BLaER1 (cell line): ENCODE results near the gene C10orf95.

Source experiments
- H3K27ac ChIP-seq: shearing (Covaris generic); formaldehyde crosslinking; 2 replicates; pipeline ENCODE4 v1.8.1; 2022
- H3K27me3 ChIP-seq: shearing (Covaris generic); formaldehyde crosslinking; 2 replicates; pipeline ENCODE4 v1.8.1; 2022
- H3K36me3 ChIP-seq: shearing (Covaris generic); formaldehyde crosslinking; 2 replicates; pipeline ENCODE4 v1.8.1; 2022
- H3K4me1 ChIP-seq: shearing (Covaris generic); formaldehyde crosslinking; 2 replicates; pipeline ENCODE4 v1.8.1; 2022
- H3K4me2 ChIP-seq: shearing (Covaris generic); formaldehyde crosslinking; 2 replicates; pipeline ENCODE4 v1.8.1; 2022
- H3K4me3 ChIP-seq: shearing (Covaris generic); formaldehyde crosslinking; 2 replicates; pipeline ENCODE4 v1.8.1; 2022
- H3K9ac ChIP-seq: shearing (Covaris generic); formaldehyde crosslinking; 2 replicates; pipeline ENCODE4 v1.8.1; 2022
- H3K9me3 ChIP-seq: shearing (Covaris generic); formaldehyde crosslinking; 2 replicates; pipeline ENCODE4 v1.8.1; 2022
- H4K20me1 ChIP-seq: shearing (Covaris generic); formaldehyde crosslinking; 2 replicates; pipeline ENCODE4 v1.8.1; 2022
- Cebpa-rat ChIP-seq: shearing (Covaris generic); IDR thresholded peaks from 2 replicates; pipeline ENCODE4 v1.8.1; 2022

C10orf95 gene

DNA sequence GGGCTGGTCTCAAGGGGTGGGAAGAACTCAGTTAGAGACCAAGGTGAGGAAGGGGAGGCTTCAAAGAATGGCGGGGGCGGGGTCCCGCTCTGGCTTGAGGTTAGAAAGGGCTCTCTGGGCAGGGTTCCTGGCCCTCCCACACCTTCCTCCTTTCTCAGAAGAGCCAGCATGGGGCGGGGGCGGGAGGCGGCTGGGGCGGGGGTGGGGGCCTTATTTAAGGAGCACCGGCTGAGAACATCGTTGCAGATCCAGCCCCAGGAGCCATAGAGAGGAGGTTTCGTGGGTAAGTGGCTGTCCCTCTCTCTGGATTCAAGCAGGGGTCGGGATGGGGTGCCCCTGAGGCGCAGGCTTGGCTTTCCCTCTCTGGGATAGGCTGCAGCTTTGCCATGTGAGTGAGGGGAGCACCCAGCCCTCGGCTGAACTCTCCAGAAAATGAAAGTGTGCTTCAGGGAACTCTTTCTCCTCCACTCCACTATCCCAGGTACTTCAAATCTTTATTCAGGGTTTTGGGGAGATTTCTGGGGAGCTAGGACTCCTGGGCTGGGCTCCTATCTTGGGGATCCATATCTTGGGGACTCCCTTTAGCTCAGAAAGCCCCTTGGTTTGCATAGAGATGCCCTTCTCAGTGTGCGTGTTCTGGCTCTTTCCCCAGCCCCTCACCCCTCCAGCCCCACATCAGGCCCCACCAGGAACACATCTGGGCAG is 15.7 kb downstream of the C10orf95 start:
- Histone ChIP-seq H3K4me2 (peak overlapping the region; percentile 98), H3K27ac (peak overlapping the region; percentile 59), H3K4me3 (peak overlapping the region; percentile 59), H4K20me1 (no peaks in the 10 kb centered on the region), H3K36me3 (no peaks in the 10 kb centered on the region), H3K27me3 (peaks cover 28% of the 10 kb centered on the region), H3K9me3 (no peaks in the 10 kb centered on the region), H3K9ac (peak overlapping the region; percentile 75), H3K4me1 (peaks cover 72% of the 10 kb centered on the region)
- TF ChIP-seq Cebpa-rat: no peak

DNA sequence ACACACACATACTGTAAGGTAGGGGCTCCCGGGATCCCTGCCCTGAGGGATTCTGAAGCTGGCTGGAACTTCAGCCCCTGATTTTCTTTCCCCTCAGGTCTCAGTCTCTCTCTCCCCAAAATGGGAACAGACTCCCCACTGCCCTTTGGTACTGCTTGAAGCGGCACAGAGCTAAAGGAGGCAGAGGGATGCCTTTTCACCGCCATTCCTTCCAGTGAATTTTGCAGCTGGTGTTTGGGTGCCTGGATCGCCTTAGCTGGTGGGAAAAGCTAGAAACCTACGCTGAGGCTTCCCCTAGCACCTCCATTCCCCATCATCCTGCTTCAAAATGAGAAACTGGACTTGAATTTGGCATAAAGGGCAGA is 16.2 kb downstream of the C10orf95 start:
- Histone ChIP-seq H3K4me2 (peak overlapping the region; percentile 98), H3K27ac (peak overlapping the region; percentile 49; the same call in 1 of the 2 replicates), H3K4me1 (peaks cover 66% of the 10 kb centered on the region)

DNA sequence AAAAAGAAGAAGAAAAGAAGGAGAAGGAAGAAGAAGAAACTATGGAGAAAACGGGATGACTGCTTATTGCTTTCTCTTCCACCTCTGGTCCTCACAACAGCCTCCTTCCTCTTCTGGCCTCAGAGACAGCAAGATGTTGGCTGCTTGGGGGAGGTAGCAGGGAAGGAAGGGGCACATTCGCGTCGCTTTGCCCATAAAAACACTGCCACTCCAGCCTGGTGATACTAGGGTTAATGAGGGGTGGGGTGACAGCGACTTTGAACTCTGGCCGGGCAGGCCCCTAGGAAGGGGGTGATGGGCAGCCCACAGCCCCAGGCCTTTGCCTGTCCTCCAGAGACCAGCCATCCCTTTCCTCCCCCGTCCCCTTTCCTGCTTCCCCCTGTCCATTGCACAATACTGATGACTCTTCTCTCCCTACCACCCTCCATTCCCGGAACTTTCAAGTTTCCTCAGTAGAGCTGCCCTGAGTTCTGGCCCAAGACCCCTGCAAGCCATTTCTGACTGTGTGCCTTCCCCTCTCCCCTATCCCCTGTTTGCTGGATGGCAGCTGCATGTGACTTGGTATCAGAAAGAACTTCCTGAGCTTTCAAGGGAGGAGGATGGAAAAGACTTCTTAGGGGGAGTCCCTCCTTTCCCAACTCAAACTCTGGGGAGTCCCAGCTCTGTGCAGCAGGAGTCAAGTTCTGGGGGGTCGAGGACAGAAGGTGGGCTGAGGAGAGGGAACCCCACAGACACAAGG is 16.8 kb downstream of the C10orf95 start:
- peak overlapping the region; percentile 49; the same call in 1 of the 2 replicates for H3K27ac ChIP-seq
- H4K20me1 ChIP-seq: no peaks in the 10 kb centered on the region
- peaks cover 2% of the 10 kb centered on the region for H3K36me3 ChIP-seq
- H3K4me1 ChIP-seq: peaks cover 61% of the 10 kb centered on the region
- no peak overlapping the region for H3K9ac ChIP-seq
- H3K27me3 ChIP-seq: peaks cover 28% of the 10 kb centered on the region
- H3K9me3 ChIP-seq: no peaks in the 10 kb centered on the region
- 0 out of 2 replicates have a peak overlapping the region, but pooled peaks have one; percentile 41 for H3K4me3 ChIP-seq
- TF ChIP-seq Cebpa-rat: no peak
- H3K4me2 ChIP-seq: peak overlapping the region; percentile 98

More for the DNA sequence above, 16.2 kb downstream of the C10orf95 start:
- H3K9ac ChIP-seq: peak overlapping the region; percentile 58; the same call in 1 of the 2 replicates
- no peaks in the 10 kb centered on the region for H4K20me1 ChIP-seq
- H3K36me3 ChIP-seq: no peaks in the 10 kb centered on the region
- H3K9me3 ChIP-seq: no peaks in the 10 kb centered on the region
- H3K4me3 ChIP-seq: peak overlapping the region; percentile 41; the same call in 1 of the 2 replicates
- TF ChIP-seq Cebpa-rat: no peak
- H3K27me3 ChIP-seq: peaks cover 28% of the 10 kb centered on the region

DNA sequence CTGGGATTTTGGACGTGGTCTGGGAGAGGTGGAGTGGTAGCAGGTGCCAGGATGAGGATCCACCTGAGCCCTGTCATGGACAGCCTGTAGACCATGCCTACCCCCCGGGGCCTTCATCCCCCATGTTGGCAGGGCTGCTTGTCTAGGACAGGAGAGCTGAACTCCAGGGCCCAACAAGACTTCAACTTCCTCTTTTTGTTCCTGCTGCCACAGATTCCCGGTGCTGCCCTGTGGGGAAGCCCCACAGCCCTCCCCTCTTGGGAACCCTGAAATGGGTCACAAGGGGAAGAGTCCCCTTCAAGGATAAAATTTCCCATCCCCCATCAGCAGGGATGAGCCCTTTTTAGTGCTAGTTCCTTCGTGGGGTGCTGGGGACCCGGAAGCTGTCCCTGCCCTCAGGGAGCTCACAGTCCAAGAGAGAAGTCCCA is 17.7 kb downstream of the C10orf95 start:
- peak overlapping the region; percentile 98 for H3K4me2 ChIP-seq
- no peak overlapping the region for H3K4me3 ChIP-seq
- H3K27me3 ChIP-seq: peaks cover 28% of the 10 kb centered on the region
- TF ChIP-seq Cebpa-rat: no peak
- no peaks in the 10 kb centered on the region for H4K20me1 ChIP-seq
- 0 out of 2 replicates have a peak overlapping the region, but pooled peaks have one; percentile 22 for H3K27ac ChIP-seq
- H3K4me1 ChIP-seq: peaks cover 60% of the 10 kb centered on the region
- no peak overlapping the region for H3K9ac ChIP-seq
- no peaks in the 10 kb centered on the region for H3K9me3 ChIP-seq
- peaks cover 8% of the 10 kb centered on the region for H3K36me3 ChIP-seq

DNA sequence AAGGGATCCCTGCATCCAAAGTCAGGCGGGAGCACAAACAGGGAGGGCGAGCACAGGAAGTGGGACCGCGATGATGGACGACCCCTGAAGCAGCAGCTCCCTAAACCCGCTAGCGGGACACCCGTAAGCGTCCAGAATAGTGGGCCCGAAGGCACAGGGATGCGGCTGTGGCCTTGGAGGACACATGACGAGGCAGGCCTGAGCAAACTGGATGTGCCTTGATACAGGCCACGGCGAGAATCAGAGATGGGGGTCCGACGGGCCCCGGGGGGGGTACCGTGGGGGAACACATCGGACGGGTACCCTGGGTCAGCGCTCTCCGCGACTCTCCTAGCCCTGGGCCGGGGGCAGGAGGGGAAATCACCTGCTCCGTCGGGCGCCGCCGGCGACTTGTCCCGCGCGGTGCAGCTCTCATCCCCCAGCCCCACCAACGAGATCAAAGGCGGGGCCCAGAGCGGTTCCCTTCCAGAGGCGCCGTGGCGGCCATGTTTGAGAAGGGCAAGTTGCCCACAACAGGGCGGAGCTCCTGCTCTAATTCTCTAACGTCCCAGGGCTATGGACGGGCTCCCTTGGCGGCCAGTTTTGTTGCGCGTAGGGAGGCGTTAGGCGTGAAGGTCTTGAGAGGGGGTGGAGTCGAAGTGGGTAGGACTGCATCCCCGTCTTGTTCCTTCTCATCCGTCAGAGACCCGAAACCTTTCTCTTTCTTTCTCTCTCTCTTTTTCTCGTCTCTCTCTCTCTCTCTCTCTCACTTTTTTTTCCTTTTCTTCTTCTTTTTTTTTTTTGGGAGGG is 19.0 kb downstream of the C10orf95 start, which contains the start of gene CUEDC2:
Gene CUEDC2 (minus strand): TSS at position 413 of the 789 bp plus-strand sequence. CDS start 7,386 bp downstream, outside the sequence.
- H3K4me2 ChIP-seq: peak within 1 kb of the TSS; percentile 98
- H3K9ac ChIP-seq: peak within 1 kb of the TSS; percentile 96
- H3K9me3 ChIP-seq: no peaks in the 10 kb centered on the region
- H3K36me3 ChIP-seq: peaks cover 17% of the 10 kb centered on the region
- peaks cover 52% of the 10 kb centered on the region for H3K4me1 ChIP-seq
- H3K27me3 ChIP-seq: peaks cover 28% of the 10 kb centered on the region
- no peak for TF ChIP-seq Cebpa-rat
- H4K20me1 ChIP-seq: peaks cover under 1% of the 10 kb centered on the region; the same call in 1 of the 2 replicates
- H3K27ac ChIP-seq: peak within 1 kb of the TSS; percentile 94
- H3K4me3 ChIP-seq: peak within 1 kb of the TSS; percentile 96

DNA sequence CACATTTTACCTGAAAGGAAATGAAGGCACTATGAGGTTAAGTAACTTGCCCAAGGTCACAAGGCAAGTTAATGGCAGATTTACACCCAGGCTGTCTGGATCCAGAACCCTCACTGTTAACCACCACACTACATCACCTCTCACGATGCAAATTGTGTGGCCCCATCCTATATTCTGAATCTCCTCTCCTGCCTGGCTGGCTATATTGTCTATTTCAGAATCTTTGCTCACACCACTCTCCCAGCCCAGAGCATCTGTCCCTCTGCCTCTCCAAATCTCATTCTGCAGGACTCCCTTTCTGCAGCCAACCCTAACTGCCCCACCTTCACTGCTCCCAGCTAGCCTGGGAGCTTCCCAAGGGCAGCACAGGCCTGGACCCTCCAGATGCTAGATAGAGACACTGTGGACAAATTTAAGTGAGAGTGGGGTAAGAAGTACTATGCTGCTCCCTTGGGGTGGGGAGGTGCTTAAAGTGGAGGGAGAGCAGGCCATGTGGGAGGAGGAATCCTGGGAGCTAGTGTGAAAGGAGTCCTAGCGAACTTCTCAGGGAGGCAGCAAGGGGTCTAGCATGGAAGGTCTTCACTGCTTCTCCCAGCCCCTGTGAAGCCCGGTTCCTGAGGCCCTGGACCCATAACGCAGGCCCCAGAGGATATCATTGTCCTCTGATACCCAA is 19.8 kb downstream of the C10orf95 start:
- Histone ChIP-seq H3K27ac (peak overlapping the region; percentile 94), H3K9ac (peak overlapping the region; percentile 96), H3K4me3 (peak overlapping the region; percentile 96), H4K20me1 (peaks cover 8% of the 10 kb centered on the region; the same call in 1 of the 2 replicates), H3K27me3 (peaks cover 28% of the 10 kb centered on the region), H3K4me1 (peaks cover 48% of the 10 kb centered on the region), H3K36me3 (peaks cover 25% of the 10 kb centered on the region), H3K4me2 (peak overlapping the region; percentile 98), H3K9me3 (no peaks in the 10 kb centered on the region)
- TF ChIP-seq Cebpa-rat: no peak

DNA sequence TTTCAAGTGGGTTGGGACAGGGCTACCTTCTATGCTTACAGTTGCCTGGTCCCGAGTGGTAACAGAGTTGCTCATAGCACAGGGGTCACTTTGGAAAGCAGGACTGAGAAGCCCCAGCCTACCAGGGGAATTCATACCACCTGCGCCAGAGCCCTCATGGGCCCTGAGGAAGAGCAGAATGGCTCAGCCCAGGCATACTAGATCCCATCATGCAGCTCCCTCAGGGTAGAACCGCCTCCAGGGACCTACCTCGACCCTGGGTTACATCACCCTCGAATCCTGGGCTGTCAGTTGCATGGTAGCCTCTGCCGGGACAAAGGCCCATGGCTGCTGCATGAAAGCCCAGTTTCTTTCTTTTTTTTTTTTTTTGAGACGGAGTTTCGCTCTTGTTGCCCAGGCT is 21.9 kb downstream of the C10orf95 start:
- Histone ChIP-seq H3K9ac (no peak overlapping the region), H3K4me2 (no peak overlapping the region), H4K20me1 (peaks cover 26% of the 10 kb centered on the region; the same call in 1 of the 2 replicates), H3K27me3 (peaks cover 9% of the 10 kb centered on the region; the same call in 1 of the 2 replicates), H3K4me3 (no peak overlapping the region), H3K4me1 (peaks cover 28% of the 10 kb centered on the region), H3K9me3 (no peaks in the 10 kb centered on the region), H3K27ac (no peak overlapping the region), H3K36me3 (peaks cover 43% of the 10 kb centered on the region)
- no peak for TF ChIP-seq Cebpa-rat

DNA sequence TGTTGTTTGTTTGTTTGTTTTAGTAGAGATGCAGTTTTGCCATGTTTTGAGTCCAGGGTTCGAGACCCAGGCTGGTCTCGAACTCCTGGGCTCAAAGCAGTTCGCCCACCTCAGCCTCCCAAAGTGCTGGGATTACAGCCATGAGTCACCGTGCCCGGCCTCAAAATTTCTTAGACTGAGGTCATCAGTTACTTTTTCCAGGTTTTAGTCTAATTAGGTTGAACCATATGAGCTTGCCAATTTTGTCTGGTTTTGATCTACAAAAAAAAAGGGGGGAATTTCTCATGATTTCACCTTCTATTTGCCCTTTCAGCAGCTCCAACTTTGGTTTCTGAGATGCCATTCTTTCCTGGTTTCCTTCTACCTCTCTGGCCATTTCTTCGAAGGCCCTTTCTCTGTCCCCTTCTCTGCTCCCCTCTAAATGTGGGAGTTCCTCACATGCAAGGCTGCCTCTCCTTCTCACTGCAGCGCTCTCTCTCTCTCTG is 24.5 kb downstream of the C10orf95 start:
- peaks cover 25% of the 10 kb centered on the region for H3K4me1 ChIP-seq
- H3K4me3 ChIP-seq: no peak overlapping the region
- no peak overlapping the region for H3K9ac ChIP-seq
- no peaks in the 10 kb centered on the region for H3K9me3 ChIP-seq
- peaks cover 48% of the 10 kb centered on the region; the same call in 1 of the 2 replicates for H4K20me1 ChIP-seq
- H3K36me3 ChIP-seq: peaks cover 59% of the 10 kb centered on the region
- no peak overlapping the region for H3K27ac ChIP-seq
- no peak for TF ChIP-seq Cebpa-rat
- no peak overlapping the region for H3K4me2 ChIP-seq
- H3K27me3 ChIP-seq: no peaks in the 10 kb centered on the region
